ENCODE results near the gene DUOXA1.

- TF ChIP-seq CTCF (IDR thresholded peaks at IDR 0.05), result no peak
- no peak for TF ChIP-seq EZH2 (IDR thresholded peaks at IDR 0.05; ENCODE audit: borderline replicate concordance, insufficient read depth, low read depth, low read length, poor library complexity, severe bottlenecking)
Measured at GRCh38 chr15:45134682-45135604, 5.3 kb upstream of the DUOXA1 start.
